Progenitor cell of endocrine pancreas (in vitro differentiated cells): ENCODE data around the gene CHST2. TPM values are rescaled to one million over a fixed set of nuclear protein-coding genes. Genes with fewer than 3 reads are reported as not detected.

Source experiments
- DNase-seq: peaks from one replicate; pipeline ENCODE4 v3.0.0; 2021; ENCODE audit warnings: low spot score; ENCODE audit not compliant: unreplicated experiment
- H3K27ac Mint-ChIP-seq: 2 replicates; pipeline ENCODE4 v1.8.0; 2021; ENCODE audit warnings: mild to moderate bottlenecking, moderate library complexity, mixed read lengths
- H3K27me3 Mint-ChIP-seq: 2 replicates; pipeline ENCODE4 v1.8.0; 2021; ENCODE audit warnings: mixed read lengths
- H3K36me3 Mint-ChIP-seq: 2 replicates; pipeline ENCODE4 v1.8.0; 2022; ENCODE audit warnings: mixed read lengths; ENCODE audit not compliant: insufficient read depth
- H3K4me1 Mint-ChIP-seq: 2 replicates; pipeline ENCODE4 v1.8.0; 2021; ENCODE audit warnings: low read depth, mixed read lengths
- H3K4me3 Mint-ChIP-seq: 2 replicates; pipeline ENCODE4 v1.8.0; 2021; ENCODE audit warnings: low read depth, mild to moderate bottlenecking, moderate library complexity, mixed read lengths
- H3K9me3 Mint-ChIP-seq: 2 replicates; pipeline ENCODE4 v1.8.0; 2021; ENCODE audit warnings: low read depth, mixed read lengths
- CTCF ChIP-seq: fragments of 200-600 bp; sonication (generic); IDR thresholded peaks from one replicate; pipeline ENCODE4 v1.5.0; 2021; ENCODE audit warnings: antibody characterized with exemption, mild to moderate bottlenecking; ENCODE audit not compliant: unreplicated experiment
- total RNA-seq: library from RNA; stranded (reverse); gene quantifications from 2 replicates; pipeline ENCODE4 v1.2.1, GENCODE V29; 2021

The CHST2 gene
- total RNA-seq, 1 donor from 2014 or later = 13.2 TPM

GRCh38 chr3:143146486-143147274 is 27.1 kb downstream of the CHST2 start:
- peaks cover 10% of the 10 kb centered on the region for H3K4me1 Mint-ChIP-seq
- no peaks in the 10 kb centered on the region for H3K9me3 Mint-ChIP-seq
- H3K27me3 Mint-ChIP-seq = peaks cover 8% of the 10 kb centered on the region
- H3K27ac Mint-ChIP-seq = peak overlapping the region; percentile 36
- DNase-seq = no peak
- no peak for TF ChIP-seq CTCF
- H3K4me3 Mint-ChIP-seq = no peak overlapping the region
- no peaks in the 10 kb centered on the region for H3K36me3 Mint-ChIP-seq

GRCh38 chr3:143147707-143148106 is 28.1 kb downstream of the CHST2 start:
- TF ChIP-seq CTCF = no peak
- Mint-ChIP-seq H3K9me3 (no peaks in the 10 kb centered on the region), H3K27me3 (peaks cover 11% of the 10 kb centered on the region), H3K27ac (no peak overlapping the region), H3K4me1 (peaks cover 10% of the 10 kb centered on the region), H3K36me3 (no peaks in the 10 kb centered on the region), H3K4me3 (no peak overlapping the region)
- no peak for DNase-seq

DNA sequence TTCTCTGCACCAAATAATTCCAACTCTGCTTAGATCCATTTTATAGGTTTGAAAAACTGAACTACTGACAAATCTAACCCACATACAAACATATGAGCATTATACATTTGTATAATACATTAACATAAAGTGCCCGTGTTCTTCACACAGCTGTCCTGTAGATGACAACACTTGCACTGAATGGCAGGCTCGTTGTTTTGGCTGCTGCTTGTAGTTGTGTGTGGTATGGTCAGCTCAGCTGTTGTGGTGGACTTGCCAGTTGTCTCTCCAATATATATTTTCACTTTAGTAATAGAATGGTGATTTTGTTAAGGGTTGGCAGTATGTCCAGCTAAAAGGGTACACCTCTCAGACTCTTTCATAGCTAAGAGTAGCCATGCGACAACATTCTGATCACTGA is 30.5 kb downstream of the CHST2 start:
- H3K27ac Mint-ChIP-seq = no peak overlapping the region
- no peak for TF ChIP-seq CTCF

GRCh38 chr3:143151004-143151731 is 31.6 kb downstream of the CHST2 start:
- Mint-ChIP-seq H3K36me3 (no peaks in the 10 kb centered on the region), H3K4me1 (peaks cover 3% of the 10 kb centered on the region), H3K4me3 (no peak overlapping the region), H3K27me3 (peaks cover 11% of the 10 kb centered on the region), H3K27ac (no peak overlapping the region), H3K9me3 (no peaks in the 10 kb centered on the region)
- TF ChIP-seq CTCF = no peak
- no peak for DNase-seq

More for the DNA sequence above, 30.5 kb downstream of the CHST2 start:
- no peaks in the 10 kb centered on the region for H3K36me3 Mint-ChIP-seq
- peaks cover 11% of the 10 kb centered on the region for H3K27me3 Mint-ChIP-seq
- H3K4me3 Mint-ChIP-seq = no peak overlapping the region
- H3K9me3 Mint-ChIP-seq = no peaks in the 10 kb centered on the region
- no peak for DNase-seq
- peaks cover 4% of the 10 kb centered on the region for H3K4me1 Mint-ChIP-seq

DNA sequence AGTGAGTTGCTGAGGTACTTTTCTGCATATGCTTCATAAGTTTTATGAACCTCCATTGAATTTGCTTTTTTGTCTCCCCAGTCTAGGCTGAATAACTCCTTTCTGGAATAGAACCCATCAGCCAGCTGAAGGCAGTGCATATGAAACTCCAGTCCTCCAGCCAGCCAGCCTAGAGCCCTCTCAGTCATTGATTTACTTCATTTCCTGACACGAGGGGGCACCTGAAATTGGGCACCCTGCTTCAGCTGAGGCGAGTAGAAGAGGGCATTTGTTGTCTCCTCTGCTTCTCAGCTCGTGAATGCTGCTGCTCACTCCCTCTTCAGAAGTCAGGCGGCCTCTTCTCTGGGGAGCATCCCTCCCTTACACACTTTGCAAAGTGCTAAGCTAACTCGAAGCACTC is 32.5 kb downstream of the CHST2 start:
- no peaks in the 10 kb centered on the region for H3K4me1 Mint-ChIP-seq
- H3K4me3 Mint-ChIP-seq = no peak overlapping the region
- DNase-seq = no peak
- no peak for TF ChIP-seq CTCF
- no peaks in the 10 kb centered on the region for H3K36me3 Mint-ChIP-seq
- no peak overlapping the region for H3K27ac Mint-ChIP-seq
- H3K27me3 Mint-ChIP-seq = peaks cover 11% of the 10 kb centered on the region
- no peaks in the 10 kb centered on the region for H3K9me3 Mint-ChIP-seq
